ENCODE results near the gene MAZ.

DNA sequence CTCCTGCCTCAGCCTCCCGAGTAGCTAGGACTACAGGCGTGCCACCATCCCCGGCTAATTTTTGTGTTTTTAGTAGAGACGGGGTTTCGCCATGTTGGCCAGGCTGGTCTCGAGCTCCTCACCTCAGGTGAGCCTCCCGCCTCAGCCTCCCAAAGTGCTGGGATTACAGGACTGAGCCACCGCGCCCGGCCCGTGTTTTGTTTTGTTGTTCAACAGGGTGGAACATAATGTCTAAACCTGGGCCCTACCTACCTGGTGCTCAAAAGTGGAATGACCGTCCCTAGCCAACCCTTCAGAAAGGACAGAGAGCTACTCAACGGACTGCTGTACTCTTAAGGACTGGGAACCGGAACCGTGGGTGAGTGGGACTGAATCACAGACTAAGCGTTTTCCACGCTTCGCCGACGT lies 16.6 kb upstream of the MAZ start:
- TF ChIP-seq, protein P1, sequence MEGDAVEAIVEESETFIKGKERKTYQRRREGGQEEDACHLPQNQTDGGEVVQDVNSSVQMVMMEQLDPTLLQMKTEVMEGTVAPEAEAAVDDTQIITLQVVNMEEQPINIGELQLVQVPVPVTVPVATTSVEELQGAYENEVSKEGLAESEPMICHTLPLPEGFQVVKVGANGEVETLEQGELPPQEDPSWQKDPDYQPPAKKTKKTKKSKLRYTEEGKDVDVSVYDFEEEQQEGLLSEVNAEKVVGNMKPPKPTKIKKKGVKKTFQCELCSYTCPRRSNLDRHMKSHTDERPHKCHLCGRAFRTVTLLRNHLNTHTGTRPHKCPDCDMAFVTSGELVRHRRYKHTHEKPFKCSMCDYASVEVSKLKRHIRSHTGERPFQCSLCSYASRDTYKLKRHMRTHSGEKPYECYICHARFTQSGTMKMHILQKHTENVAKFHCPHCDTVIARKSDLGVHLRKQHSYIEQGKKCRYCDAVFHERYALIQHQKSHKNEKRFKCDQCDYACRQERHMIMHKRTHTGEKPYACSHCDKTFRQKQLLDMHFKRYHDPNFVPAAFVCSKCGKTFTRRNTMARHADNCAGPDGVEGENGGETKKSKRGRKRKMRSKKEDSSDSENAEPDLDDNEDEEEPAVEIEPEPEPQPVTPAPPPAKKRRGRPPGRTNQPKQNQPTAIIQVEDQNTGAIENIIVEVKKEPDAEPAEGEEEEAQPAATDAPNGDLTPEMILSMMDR (IDR thresholded peaks at IDR 0.05; ENCODE audit: insufficient read depth, low read length): no peak
- TF ChIP-seq POLR2AphosphoS5 (IDR thresholded peaks at IDR 0.05; ENCODE audit: low read depth): no peak
- TF ChIP-seq, protein P2, sequence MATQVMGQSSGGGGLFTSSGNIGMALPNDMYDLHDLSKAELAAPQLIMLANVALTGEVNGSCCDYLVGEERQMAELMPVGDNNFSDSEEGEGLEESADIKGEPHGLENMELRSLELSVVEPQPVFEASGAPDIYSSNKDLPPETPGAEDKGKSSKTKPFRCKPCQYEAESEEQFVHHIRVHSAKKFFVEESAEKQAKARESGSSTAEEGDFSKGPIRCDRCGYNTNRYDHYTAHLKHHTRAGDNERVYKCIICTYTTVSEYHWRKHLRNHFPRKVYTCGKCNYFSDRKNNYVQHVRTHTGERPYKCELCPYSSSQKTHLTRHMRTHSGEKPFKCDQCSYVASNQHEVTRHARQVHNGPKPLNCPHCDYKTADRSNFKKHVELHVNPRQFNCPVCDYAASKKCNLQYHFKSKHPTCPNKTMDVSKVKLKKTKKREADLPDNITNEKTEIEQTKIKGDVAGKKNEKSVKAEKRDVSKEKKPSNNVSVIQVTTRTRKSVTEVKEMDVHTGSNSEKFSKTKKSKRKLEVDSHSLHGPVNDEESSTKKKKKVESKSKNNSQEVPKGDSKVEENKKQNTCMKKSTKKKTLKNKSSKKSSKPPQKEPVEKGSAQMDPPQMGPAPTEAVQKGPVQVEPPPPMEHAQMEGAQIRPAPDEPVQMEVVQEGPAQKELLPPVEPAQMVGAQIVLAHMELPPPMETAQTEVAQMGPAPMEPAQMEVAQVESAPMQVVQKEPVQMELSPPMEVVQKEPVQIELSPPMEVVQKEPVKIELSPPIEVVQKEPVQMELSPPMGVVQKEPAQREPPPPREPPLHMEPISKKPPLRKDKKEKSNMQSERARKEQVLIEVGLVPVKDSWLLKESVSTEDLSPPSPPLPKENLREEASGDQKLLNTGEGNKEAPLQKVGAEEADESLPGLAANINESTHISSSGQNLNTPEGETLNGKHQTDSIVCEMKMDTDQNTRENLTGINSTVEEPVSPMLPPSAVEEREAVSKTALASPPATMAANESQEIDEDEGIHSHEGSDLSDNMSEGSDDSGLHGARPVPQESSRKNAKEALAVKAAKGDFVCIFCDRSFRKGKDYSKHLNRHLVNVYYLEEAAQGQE (IDR thresholded peaks at IDR 0.05; ENCODE audit: insufficient replicate concordance, low read depth): no peak
- TF ChIP-seq GABPA (IDR thresholded peaks at IDR 0.05; ENCODE audit: low read depth): no peak
- no peak for TF ChIP-seq SPI1 (IDR thresholded peaks at IDR 0.05; ENCODE audit: borderline replicate concordance, low read depth)

Measured in HL-60 (cell line).